GM18508 (cell line): ENCODE results near the gene ZNF282.

Source experiments
- ATAC-seq: cut with Tn5 transposase; IDR thresholded peaks from one replicate; pipeline ENCODE4 v1.9.1; 2021; ENCODE audit warnings: moderate number of reproducible peaks; ENCODE audit not compliant: insufficient read depth, unreplicated experiment

ZNF282 gene

DNA sequence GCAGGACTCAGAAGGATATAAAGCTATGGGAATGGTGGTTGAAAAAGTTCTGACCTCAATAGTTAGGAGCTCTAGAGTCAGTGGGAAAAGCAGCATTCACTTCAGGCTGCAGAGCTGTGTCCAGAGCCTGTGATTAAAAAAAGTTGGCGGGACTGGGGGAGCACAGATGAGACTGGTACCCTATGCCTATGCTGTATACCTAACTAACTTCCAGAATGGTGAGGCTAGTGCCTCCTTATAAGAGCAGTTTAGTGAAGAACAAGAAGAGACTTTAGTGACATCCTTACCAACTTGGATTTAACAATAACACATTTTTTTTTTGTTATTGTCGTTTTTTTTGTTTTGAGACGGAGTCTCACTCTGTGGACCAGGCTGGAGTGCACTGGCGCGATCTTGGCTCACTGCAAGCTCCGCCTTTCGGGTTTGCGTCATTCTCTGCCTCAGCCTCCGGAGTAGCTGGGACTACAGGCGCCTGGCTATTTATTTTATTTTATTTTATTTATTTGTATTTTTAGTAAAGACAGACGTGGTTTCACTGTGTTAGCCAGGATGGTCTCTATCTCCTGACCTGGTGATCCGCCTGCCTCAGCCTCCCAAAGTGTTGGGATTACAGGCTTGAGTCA, 6.6 kb upstream of the ZNF282 start:
- no peak for ATAC-seq

DNA sequence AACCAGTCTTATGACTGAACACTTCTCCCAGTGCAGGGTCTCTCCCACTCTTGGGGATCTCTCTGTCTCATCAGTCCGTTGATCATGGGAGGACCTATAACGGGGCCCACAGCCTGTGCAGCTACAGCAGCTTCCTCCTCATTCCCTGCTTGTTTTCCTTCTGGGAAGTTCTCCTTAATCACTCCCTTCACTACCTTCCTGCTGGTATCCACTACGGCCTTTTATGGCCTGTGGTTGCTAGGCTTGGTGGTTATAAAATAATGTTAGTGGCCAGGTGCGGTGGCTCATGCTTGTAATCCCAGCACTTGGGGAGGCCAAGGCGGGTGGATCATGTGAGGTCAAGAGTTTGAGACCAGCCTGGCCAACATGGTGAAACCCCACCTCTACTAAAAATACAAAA, 3.5 kb upstream of the ZNF282 start:
- ATAC-seq = no peak

GRCh38 chr7:149194799-149195179, 557 bp upstream of the ZNF282 start:
- ATAC-seq = no peak

DNA sequence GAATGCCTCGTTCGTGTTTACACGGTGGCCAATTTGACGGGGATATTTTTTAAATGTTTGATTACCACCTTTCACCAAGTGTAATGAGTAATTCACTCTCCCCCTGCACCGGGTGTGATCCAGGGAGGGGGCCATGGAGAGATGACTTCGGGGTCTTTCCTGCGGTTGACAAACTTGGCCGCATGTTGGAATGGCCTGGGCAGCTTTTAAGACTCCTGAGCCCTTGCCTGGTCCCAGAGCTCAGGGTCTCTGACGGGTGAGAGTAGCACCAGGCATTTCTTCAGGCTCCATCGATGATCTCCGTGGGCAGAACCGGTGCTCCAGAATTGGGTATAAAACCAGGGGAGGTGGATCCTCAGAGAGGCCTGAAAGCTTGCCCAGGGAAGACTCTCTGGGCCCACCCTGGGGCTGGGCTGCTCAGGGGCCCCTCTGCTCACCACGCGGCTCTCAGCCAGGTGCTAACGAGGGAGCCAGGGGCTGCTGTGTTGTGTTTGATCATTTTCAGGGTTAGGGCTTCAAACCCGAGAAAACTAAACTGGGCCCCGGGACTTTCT, 882 bp downstream of the ZNF282 start:
- ATAC-seq = no peak

- ATAC-seq = no peak
Measured at GRCh38 chr7:149196705-149197171, 1.4 kb downstream of the ZNF282 start.

GRCh38 chr7:149197675-149198074, 2.3 kb downstream of the ZNF282 start:
- ATAC-seq = no peak

GRCh38 chr7:149198161-149198816, 2.9 kb downstream of the ZNF282 start:
- ATAC-seq = no peak

DNA sequence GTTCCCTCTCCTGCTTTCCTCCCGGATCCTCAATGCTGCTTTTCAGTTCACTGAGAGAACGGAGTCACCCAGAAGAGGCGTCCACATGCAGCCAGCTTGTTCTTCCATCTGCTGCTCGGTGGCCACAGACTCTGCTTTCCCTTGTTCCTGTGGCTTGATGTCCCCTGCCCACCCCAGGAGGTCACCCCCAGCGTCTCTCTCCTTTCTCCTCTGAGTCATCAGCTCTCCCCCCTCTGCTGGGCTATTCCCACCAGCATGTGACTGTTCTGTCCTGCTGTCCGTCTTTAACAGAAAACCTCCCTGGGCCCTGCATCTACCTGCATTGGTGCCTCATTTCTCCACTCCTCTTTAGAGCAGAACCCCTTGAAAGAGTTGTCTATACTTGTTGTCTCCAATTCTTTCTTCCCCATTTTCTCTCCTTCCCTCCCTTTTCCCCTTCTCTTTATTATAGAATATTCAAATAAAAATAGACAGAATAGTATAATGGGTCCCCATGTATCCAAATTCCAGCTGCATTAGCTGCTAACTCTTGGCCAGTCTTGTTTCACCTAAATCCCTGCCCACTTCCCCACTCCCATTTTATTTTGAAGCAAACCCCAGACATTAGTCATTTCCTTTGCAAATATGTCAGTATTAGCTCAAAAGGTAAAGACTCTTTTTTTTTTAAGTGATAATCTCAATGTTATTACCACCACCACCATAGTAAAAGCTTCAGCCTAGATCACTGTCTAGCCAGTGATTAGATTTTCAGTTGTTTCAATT, 4.1 kb downstream of the ZNF282 start:
- no peak for ATAC-seq

- no peak for ATAC-seq
Measured at GRCh38 chr7:149202831-149203231, 7.5 kb downstream of the ZNF282 start.

DNA sequence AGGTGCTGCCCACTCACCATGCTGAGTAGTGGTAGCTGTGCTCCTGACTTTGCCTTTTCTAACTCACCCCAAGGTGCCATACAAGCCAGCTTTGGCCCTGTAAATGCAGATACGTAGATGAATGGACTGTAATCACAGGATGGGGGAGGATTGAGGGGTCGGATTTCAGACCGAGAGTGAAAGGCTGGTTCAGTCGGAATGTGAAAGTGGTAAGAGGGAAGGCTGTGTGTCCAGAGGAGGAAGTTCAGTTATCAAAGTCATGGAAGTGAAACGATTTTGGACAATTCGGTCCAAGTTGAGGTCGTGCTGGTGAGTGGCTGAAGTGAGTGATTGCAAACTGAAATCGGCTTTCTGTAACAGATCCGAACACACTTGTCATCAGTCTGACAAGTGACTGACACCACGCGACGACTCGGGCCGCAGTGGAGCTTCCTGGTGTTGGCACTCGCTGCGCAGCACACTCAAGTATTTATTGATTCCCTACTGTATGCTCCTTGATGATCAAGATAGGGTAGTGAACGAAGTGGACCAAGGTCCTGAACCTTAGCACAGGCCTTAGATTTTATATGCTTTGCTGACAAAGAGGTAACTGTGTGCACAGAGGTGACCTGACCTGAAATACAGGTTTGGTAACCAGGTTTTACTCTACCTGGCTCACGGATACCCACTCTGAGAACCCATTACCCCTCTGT, 10.5 kb downstream of the ZNF282 start:
- no peak for ATAC-seq

- no peak for ATAC-seq
Measured at GRCh38 chr7:149207324-149208035, 12.1 kb downstream of the ZNF282 start.

DNA sequence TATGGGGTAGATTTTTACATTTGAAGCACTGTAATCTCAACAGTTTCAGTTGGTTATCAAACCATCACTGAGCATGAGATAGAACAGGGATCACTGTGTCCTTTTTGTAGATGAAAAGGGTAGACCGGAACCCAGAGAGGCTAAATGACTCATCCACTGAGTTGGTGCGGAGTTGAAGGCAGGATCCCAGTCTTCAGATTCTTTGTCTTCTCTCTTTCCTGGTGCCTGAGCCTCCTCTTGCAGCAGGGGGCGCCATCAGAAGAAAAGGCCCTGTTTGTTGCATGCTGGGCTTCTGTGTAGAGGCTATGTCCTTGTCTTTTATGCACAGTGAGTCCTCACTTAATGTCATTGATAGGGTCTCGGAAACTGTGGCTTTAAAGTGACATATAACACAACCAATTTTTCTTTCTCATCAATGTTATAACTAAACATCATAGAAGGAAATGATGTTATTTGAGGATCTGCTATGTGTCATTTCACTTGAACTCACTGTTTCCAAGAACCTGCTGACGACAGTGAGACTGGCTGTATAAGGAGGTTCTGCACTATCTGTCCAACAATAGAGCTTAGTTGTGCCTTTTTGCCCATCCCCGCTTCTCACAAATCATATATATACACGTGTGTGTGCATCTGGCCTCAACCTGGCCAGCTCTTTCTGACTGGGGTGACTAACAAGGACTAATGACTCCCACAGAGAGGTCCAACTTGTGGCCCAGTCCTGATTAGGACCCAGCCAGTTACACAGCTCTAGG, 14.3 kb downstream of the ZNF282 start:
- ATAC-seq = no peak

DNA sequence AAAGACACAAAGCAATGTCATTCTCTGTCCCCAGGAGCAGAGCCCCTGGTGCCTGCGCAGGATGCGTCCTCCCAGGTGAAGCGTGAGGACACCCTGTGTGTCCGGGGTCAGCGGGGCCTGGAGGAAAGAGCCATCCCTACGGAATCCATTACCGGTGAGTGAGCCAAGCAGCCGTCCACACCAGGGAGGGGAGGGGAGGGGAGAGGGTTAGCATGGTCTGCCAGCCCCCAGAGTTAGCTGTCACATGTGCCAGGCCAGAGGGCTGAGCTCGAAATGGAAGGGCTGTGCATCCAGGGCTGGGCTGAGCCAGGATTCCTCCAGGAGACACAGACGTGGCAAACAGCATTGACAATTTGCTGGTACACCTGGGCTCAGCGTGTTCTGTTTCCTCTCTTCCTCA, 15.2 kb downstream of the ZNF282 start:
- ATAC-seq = no peak

GRCh38 chr7:149214020-149214720, 18.8 kb downstream of the ZNF282 start:
- ATAC-seq = no peak

DNA sequence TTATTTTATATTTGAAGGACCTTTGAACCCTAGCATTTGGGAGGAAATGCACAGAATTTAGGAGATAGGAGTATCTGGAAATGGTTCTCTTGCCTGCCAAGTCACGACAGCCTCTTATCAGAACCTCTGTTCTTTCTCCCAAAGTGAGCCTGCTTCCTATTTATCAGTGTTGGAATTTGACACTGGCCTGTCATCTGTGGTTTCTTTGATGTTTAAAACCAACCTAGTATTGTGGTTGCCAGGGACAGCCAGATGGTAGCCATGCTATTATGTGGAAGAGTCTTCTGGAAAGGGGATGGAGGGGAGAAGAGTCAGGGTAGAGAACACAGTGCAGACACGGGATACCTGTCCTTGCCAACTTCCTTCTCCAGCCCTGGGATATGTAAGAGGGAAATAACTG, 21.1 kb downstream of the ZNF282 start:
- ATAC-seq = no peak

- ATAC-seq = no peak
Measured at GRCh38 chr7:149217570-149217969, 22.2 kb downstream of the ZNF282 start.

DNA sequence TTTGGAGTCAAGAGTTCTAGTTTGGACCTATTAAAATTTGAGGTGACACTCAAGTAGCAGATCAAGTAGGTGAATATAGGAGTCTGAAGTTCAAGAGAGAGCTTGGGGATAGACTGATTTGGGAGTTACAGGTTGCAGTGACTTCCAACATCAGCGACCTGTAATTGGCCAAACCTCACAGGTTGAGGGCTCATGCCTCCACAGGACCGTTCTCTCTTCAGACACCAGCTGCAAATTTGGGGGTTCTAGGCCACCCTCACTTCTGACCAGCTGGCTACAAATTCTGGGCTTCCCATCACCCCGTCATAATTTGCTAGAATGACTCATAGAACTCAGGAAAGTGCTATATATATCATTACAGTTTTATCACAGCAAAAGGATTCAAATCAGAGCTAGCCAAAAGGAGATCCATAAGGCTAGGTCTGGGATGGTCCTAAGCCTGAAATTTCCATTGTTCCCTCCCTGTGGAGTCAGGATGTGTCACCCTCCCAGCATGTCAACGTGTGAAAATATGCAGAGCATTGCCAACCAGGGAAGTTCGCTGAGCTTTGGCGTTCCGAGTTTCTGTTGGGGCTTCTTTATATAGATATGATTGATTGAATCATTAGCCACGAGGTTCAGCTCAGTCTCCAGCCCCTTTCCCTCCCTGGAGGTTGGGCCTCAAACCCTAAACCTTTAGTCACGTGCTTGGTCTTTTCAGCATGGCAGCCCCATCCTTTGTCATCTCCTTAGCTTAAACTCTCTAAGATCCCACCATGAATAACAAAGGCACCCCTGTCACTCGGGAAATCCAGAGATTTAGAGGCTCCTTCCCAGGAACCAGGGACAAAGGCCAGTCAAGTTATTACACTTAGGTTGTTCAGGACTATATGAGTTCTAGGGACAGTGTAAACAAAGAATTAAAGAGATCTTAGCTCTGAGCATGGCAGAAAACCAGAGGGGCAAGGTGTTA, 23.4 kb downstream of the ZNF282 start:
- ATAC-seq = no peak

- no peak for ATAC-seq
Measured at GRCh38 chr7:149220534-149220933, 25.2 kb downstream of the ZNF282 start.
